RWPE2 (cell line): ENCODE data around the gene SEMA4B.
A peak's percentile ranks its signal among the peaks of the same experiment; 100 is the strongest.

Experiments
- ATAC-seq: fragments of 200-7000 bp; cut with Tn5 transposase; 3 replicates; pipeline ENCODE4 v1.9.1; 2021; ENCODE audit warnings: low read depth
- DNase-seq: peaks from one replicate; pipeline ENCODE4 v3.0.0-alpha.2; 2020; ENCODE audit warnings: low spot score
- H3K27ac ChIP-seq: fragments of 450-650 bp; 2 replicates; pipeline ENCODE4 v1.5.1; 2017; ENCODE audit warnings: mild to moderate bottlenecking; ENCODE audit not compliant: poor library complexity, severe bottlenecking
- H3K27me3 ChIP-seq: fragments of 250-450 bp; sonication (Bioruptor Pico); 2 replicates; pipeline ENCODE4 v1.5.1; 2021; ENCODE audit warnings: mild to moderate bottlenecking, moderate library complexity; ENCODE audit not compliant: insufficient read depth, poor library complexity, severe bottlenecking
- H3K36me3 ChIP-seq: fragments of 250-450 bp; sonication (Bioruptor Pico); 2 replicates; pipeline ENCODE4 v1.5.1; 2020; ENCODE audit warnings: low read depth, mild to moderate bottlenecking, moderate library complexity
- H3K4me1 ChIP-seq: fragments of 250-450 bp; sonication (Bioruptor Pico); 2 replicates; pipeline ENCODE4 v1.5.1; 2021; ENCODE audit warnings: mild to moderate bottlenecking, moderate library complexity; ENCODE audit not compliant: insufficient read depth, poor library complexity, severe bottlenecking
- H3K4me3 ChIP-seq: fragments of 250-450 bp; sonication (Bioruptor Pico); 2 replicates; pipeline ENCODE4 v1.5.1; 2021; ENCODE audit warnings: mild to moderate bottlenecking, moderate library complexity; ENCODE audit not compliant: severe bottlenecking
- H3K9me3 ChIP-seq: fragments of 250-450 bp; sonication (Bioruptor Pico); 2 replicates; pipeline ENCODE4 v1.5.1; 2021; ENCODE audit warnings: mild to moderate bottlenecking, moderate library complexity; ENCODE audit not compliant: severe bottlenecking
- CTCF ChIP-seq: fragments of 450-650 bp; IDR thresholded peaks from one replicate; pipeline ENCODE4 v1.5.1; 2017; ENCODE audit warnings: mild to moderate bottlenecking, moderate library complexity; ENCODE audit not compliant: poor library complexity, severe bottlenecking

The SEMA4B gene

GRCh38 chr15:90213122-90213817, 12.1 kb downstream of the SEMA4B start:
- ATAC-seq (0 out of 3 replicates have a peak, but pooled peaks have one; percentile 0), DNase-seq (no peak)
- Histone ChIP-seq H3K27me3 (no peaks in the 10 kb centered on the region), H3K4me1 (peaks cover 54% of the 10 kb centered on the region), H3K4me3 (no peak overlapping the region), H3K27ac (peak overlapping the region; percentile 98), H3K36me3 (peaks cover 91% of the 10 kb centered on the region), H3K9me3 (no peaks in the 10 kb centered on the region)
- TF ChIP-seq CTCF = no peak

GRCh38 chr15:90213818-90214204, 12.7 kb downstream of the SEMA4B start:
- no peak for DNase-seq
- ATAC-seq = no peak
- no peaks in the 10 kb centered on the region for H3K27me3 ChIP-seq
- peaks cover 91% of the 10 kb centered on the region for H3K36me3 ChIP-seq
- peak overlapping the region; percentile 98 for H3K27ac ChIP-seq
- no peak for TF ChIP-seq CTCF
- H3K9me3 ChIP-seq = no peaks in the 10 kb centered on the region
- peaks cover 52% of the 10 kb centered on the region for H3K4me1 ChIP-seq
- no peak overlapping the region for H3K4me3 ChIP-seq

GRCh38 chr15:90214553-90215196, 13.5 kb downstream of the SEMA4B start:
- peaks cover 91% of the 10 kb centered on the region for H3K36me3 ChIP-seq
- no peaks in the 10 kb centered on the region for H3K27me3 ChIP-seq
- TF ChIP-seq CTCF = peak; percentile 63
- H3K9me3 ChIP-seq = no peaks in the 10 kb centered on the region
- peaks cover 44% of the 10 kb centered on the region for H3K4me1 ChIP-seq
- no peak overlapping the region for H3K4me3 ChIP-seq
- no peak for DNase-seq
- peak overlapping the region; percentile 98 for H3K27ac ChIP-seq
- no peak for ATAC-seq

- Histone ChIP-seq H3K9me3 (no peaks in the 10 kb centered on the region), H3K27me3 (no peaks in the 10 kb centered on the region), H3K36me3 (peaks cover 100% of the 10 kb centered on the region), H3K4me3 (no peak overlapping the region), H3K4me1 (peaks cover 12% of the 10 kb centered on the region), H3K27ac (peak overlapping the region; percentile 6)
- TF ChIP-seq CTCF = no peak
- DNase-seq (no peak), ATAC-seq (no peak)
These were observed 16.7 kb downstream of the SEMA4B start for GRCh38 chr15:90217671-90218394.
